ENCODE results near the gene AHSG. TPM values are rescaled to one million over a fixed set of nuclear protein-coding genes. Genes with fewer than 3 reads are reported as not detected.

Gene AHSG
- total and polyA plus RNA-seq, 2 experiments from 2014 or later, result 0.10 to 0.18 TPM

DNA sequence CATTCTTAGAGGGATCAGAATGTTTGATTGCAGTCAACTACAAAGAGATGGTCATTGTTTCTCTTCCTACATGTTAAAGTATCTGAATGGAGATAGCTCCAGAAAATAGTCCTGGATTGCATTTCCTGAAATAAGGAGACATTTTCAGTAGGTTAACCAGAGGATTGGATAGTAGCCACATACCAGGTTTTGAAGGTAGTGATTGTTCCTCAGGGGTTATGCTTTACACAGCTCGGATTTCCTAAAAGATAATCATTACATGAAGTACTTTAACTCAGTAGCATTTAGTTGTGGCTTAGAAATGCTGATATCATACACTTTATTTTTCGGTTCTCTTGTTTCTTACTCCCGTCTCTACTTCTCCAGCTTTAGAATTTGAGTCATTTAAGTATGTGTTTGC is 32.1 kb upstream of the AHSG start (continued):
- TF ChIP-seq, protein P1, sequence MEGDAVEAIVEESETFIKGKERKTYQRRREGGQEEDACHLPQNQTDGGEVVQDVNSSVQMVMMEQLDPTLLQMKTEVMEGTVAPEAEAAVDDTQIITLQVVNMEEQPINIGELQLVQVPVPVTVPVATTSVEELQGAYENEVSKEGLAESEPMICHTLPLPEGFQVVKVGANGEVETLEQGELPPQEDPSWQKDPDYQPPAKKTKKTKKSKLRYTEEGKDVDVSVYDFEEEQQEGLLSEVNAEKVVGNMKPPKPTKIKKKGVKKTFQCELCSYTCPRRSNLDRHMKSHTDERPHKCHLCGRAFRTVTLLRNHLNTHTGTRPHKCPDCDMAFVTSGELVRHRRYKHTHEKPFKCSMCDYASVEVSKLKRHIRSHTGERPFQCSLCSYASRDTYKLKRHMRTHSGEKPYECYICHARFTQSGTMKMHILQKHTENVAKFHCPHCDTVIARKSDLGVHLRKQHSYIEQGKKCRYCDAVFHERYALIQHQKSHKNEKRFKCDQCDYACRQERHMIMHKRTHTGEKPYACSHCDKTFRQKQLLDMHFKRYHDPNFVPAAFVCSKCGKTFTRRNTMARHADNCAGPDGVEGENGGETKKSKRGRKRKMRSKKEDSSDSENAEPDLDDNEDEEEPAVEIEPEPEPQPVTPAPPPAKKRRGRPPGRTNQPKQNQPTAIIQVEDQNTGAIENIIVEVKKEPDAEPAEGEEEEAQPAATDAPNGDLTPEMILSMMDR (conservative IDR thresholded peaks at IDR 0.05; ENCODE audit: low read depth in 2 of 2), result no peak
- TF ChIP-seq POLR2AphosphoS5 (IDR thresholded peaks at IDR 0.05; ENCODE audit: low read depth) (no peak), EZH2phosphoT487 (IDR thresholded peaks at IDR 0.05; ENCODE audit: unreplicated experiment) (no peak), EZH2 (IDR thresholded peaks at IDR 0.05; ENCODE audit: low read depth, unreplicated experiment) (no peak), ZNF114 (CRISPR knock-in tag; IDR thresholded peaks at IDR 0.05) (no peak)

DNA sequence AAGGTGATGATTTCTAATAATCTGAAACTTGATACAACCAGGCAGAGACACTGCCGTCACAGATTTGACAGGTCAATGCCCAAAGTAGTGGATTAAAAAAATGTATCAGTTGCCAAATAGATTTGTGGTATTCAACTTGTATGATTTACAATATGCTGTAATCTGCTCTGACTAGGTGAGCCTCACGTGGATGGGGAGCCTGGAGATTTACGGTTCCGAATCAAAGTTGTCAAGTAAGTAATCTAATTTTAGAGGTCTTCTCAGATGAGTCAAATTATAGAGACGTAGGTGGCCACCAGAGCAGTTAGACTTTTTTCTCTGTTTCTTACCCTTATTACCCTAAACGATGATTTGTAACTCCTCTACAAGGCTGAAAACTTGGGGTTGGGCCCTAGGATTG is 30.3 kb upstream of the AHSG start:
- Mint-ChIP-seq H3K4me1 (no peaks in the 10 kb centered on the region), H3K36me3 (ENCODE audit: low read depth) (peaks cover 56% of the 10 kb centered on the region), H3K27me3 (ENCODE audit: insufficient read depth, low read depth, poor library complexity) (no peaks in the 10 kb centered on the region), H3K27ac (no peak overlapping the region), H3K4me3 (no peak overlapping the region), H3K9me3 (no peaks in the 10 kb centered on the region)
- no peak for DNase-seq (ENCODE audit: low spot score)
- Histone ChIP-seq H3K4me3 (no peak overlapping the region), H3K27me3 (ENCODE audit: insufficient read depth) (no peaks in the 10 kb centered on the region), H3K4me1 (ENCODE audit: insufficient read depth) (no peaks in the 10 kb centered on the region), H2AFZ (no peak overlapping the region), H3K36me3 (ENCODE audit: insufficient read depth) (peaks cover 53% of the 10 kb centered on the region), H3K4me2 (no peak overlapping the region), H3K9me2 (ENCODE audit: insufficient read depth) (no peaks in the 10 kb centered on the region), H3K79me2 (replicated peaks; ENCODE audit: insufficient read depth) (no peaks in the 10 kb centered on the region), H3F3A (replicated peaks; ENCODE audit: low read depth) (no peaks in the 10 kb centered on the region), H4K20me1 (replicated peaks; ENCODE audit: insufficient read depth) (0 out of 2 replicates have a peak, but pooled peaks cover 4% of the 10 kb centered on the region), H3K27ac (ENCODE audit: low read depth) (no peak overlapping the region)
- ATAC-seq, result no peak
- TF ChIP-seq NANOG (IDR thresholded peaks at IDR 0.05; ENCODE audit: borderline replicate concordance), result no peak
- TF ChIP-seq, protein P2, sequence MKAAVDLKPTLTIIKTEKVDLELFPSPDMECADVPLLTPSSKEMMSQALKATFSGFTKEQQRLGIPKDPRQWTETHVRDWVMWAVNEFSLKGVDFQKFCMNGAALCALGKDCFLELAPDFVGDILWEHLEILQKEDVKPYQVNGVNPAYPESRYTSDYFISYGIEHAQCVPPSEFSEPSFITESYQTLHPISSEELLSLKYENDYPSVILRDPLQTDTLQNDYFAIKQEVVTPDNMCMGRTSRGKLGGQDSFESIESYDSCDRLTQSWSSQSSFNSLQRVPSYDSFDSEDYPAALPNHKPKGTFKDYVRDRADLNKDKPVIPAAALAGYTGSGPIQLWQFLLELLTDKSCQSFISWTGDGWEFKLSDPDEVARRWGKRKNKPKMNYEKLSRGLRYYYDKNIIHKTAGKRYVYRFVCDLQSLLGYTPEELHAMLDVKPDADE (IDR thresholded peaks at IDR 0.05), result no peak
- TF ChIP-seq, protein P3, sequence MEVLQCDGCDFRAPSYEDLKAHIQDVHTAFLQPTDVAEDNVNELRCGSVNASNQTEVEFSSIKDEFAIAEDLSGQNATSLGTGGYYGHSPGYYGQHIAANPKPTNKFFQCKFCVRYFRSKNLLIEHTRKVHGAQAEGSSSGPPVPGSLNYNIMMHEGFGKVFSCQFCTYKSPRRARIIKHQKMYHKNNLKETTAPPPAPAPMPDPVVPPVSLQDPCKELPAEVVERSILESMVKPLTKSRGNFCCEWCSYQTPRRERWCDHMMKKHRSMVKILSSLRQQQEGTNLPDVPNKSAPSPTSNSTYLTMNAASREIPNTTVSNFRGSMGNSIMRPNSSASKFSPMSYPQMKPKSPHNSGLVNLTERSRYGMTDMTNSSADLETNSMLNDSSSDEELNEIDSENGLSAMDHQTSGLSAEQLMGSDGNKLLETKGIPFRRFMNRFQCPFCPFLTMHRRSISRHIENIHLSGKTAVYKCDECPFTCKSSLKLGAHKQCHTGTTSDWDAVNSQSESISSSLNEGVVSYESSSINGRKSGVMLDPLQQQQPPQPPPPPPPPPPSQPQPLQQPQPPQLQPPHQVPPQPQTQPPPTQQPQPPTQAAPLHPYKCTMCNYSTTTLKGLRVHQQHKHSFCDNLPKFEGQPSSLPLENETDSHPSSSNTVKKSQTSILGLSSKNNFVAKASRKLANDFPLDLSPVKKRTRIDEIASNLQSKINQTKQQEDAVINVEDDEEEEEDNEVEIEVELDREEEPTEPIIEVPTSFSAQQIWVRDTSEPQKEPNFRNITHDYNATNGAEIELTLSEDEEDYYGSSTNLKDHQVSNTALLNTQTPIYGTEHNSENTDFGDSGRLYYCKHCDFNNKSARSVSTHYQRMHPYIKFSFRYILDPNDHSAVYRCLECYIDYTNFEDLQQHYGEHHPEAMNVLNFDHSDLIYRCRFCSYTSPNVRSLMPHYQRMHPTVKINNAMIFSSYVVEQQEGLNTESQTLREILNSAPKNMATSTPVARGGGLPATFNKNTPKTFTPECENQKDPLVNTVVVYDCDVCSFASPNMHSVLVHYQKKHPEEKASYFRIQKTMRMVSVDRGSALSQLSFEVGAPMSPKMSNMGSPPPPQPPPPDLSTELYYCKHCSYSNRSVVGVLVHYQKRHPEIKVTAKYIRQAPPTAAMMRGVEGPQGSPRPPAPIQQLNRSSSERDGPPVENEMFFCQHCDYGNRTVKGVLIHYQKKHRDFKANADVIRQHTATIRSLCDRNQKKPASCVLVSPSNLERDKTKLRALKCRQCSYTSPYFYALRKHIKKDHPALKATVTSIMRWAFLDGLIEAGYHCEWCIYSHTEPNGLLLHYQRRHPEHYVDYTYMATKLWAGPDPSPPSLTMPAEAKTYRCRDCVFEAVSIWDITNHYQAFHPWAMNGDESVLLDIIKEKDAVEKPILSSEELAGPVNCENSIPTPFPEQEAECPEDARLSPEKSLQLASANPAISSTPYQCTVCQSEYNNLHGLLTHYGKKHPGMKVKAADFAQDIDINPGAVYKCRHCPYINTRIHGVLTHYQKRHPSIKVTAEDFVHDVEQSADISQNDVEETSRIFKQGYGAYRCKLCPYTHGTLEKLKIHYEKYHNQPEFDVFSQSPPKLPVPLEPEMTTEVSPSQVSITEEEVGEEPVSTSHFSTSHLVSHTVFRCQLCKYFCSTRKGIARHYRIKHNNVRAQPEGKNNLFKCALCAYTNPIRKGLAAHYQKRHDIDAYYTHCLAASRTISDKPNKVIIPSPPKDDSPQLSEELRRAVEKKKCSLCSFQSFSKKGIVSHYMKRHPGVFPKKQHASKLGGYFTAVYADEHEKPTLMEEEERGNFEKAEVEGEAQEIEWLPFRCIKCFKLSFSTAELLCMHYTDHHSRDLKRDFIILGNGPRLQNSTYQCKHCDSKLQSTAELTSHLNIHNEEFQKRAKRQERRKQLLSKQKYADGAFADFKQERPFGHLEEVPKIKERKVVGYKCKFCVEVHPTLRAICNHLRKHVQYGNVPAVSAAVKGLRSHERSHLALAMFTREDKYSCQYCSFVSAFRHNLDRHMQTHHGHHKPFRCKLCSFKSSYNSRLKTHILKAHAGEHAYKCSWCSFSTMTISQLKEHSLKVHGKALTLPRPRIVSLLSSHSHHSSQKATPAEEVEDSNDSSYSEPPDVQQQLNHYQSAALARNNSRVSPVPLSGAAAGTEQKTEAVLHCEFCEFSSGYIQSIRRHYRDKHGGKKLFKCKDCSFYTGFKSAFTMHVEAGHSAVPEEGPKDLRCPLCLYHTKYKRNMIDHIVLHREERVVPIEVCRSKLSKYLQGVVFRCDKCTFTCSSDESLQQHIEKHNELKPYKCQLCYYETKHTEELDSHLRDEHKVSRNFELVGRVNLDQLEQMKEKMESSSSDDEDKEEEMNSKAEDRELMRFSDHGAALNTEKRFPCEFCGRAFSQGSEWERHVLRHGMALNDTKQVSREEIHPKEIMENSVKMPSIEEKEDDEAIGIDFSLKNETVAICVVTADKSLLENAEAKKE (CRISPR knock-in tag; IDR thresholded peaks at IDR 0.05), result no peak
- TF ChIP-seq, protein P4, sequence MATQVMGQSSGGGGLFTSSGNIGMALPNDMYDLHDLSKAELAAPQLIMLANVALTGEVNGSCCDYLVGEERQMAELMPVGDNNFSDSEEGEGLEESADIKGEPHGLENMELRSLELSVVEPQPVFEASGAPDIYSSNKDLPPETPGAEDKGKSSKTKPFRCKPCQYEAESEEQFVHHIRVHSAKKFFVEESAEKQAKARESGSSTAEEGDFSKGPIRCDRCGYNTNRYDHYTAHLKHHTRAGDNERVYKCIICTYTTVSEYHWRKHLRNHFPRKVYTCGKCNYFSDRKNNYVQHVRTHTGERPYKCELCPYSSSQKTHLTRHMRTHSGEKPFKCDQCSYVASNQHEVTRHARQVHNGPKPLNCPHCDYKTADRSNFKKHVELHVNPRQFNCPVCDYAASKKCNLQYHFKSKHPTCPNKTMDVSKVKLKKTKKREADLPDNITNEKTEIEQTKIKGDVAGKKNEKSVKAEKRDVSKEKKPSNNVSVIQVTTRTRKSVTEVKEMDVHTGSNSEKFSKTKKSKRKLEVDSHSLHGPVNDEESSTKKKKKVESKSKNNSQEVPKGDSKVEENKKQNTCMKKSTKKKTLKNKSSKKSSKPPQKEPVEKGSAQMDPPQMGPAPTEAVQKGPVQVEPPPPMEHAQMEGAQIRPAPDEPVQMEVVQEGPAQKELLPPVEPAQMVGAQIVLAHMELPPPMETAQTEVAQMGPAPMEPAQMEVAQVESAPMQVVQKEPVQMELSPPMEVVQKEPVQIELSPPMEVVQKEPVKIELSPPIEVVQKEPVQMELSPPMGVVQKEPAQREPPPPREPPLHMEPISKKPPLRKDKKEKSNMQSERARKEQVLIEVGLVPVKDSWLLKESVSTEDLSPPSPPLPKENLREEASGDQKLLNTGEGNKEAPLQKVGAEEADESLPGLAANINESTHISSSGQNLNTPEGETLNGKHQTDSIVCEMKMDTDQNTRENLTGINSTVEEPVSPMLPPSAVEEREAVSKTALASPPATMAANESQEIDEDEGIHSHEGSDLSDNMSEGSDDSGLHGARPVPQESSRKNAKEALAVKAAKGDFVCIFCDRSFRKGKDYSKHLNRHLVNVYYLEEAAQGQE (IDR thresholded peaks at IDR 0.05; ENCODE audit: unreplicated experiment), result no peak
- TF ChIP-seq, protein P1 (conservative IDR thresholded peaks at IDR 0.05; ENCODE audit: low read depth in 2 of 2), result no peak
- TF ChIP-seq EZH2phosphoT487 (IDR thresholded peaks at IDR 0.05; ENCODE audit: unreplicated experiment), result no peak
- no peak for TF ChIP-seq EZH2 (IDR thresholded peaks at IDR 0.05; ENCODE audit: low read depth, unreplicated experiment)
- no peak for TF ChIP-seq POLR2AphosphoS5 (IDR thresholded peaks at IDR 0.05; ENCODE audit: low read depth)
- no peak for TF ChIP-seq STAT1 (IDR thresholded peaks at IDR 0.05; ENCODE audit: unreplicated experiment)
